Activated CD8-positive, alpha-beta memory T cell treated with anti-CD3 and anti-CD28 coated beads, Interleukin-2, amount 50 U/mL, for 24 hours (primary cell): Measurements from ENCODE around the gene ADPRHL1.
"Not testable (repeated sequence)": the region's sequence is repeated elsewhere in the genome, so short reads cannot be mapped to it uniquely, and the experiment has no call there.

Source experiments
- DNase-seq: peaks from one replicate; pipeline ENCODE4 v3.0.0-alpha.2; 2020; ENCODE audit errors: extremely low read depth

Gene ADPRHL1

DNA sequence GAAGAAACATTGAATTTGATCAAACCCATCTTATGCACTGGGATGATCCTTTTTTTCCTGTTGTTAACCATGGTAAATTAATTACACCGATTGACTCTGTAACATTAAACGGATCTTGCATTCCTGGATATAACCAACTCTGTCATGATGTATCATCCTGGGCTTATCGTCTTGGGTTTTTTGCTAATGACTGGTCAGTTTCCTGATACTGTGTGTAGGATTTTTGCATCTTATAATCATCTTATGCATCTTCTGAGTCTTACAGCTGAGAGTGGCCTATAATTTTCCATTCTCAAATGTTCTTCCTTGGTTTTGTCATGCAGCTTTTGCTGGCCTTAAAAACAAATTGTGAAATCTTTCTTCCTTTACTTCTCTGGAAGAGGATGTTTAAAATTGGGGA, 24.4 kb upstream of the ADPRHL1 start:
- DNase-seq, result no peak

DNA sequence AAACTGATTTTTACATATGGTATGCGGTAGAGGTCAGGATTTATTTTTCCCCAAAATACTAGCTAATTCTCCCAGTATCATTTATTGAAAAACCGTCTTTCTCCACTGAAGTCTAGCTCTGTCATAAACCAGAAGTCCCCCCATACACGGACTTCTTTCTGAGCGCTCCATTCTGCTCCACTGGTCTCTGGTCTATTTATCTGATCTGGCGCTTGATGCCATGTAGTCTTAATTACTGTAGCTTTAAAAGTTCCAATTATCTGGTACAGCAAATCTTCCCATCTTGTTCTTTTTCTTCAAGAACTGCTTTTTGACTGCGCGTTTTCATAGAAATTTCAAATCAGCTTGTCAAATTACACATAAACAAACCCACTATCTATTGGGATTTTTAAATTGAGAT, 23.5 kb upstream of the ADPRHL1 start:
- DNase-seq, result no peak

DNA sequence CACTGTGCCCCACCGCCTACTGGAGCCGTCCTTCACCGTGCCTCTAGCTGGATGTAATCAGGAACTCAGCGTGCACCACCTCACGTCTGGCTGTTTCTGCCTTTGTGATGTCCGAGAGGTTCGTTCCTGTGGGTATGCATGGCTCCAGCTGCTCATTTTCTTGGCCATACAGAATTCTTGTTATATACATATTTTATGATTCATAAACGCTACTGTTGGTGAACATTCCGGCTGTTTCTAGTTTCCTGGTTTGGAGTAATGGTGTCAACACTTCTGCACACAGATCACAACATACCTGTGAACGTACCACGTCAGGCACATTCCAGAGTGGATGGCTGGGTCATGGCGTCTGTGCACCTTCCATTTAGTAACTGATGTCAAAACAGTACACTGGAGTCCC, 22.6 kb upstream of the ADPRHL1 start:
- no peak for DNase-seq

GRCh38 chr13:113475280-113475679, 22.0 kb upstream of the ADPRHL1 start:
- no peak for DNase-seq

GRCh38 chr13:113474179-113474578, 20.9 kb upstream of the ADPRHL1 start:
- DNase-seq, result no peak

GRCh38 chr13:113472355-113473025, 19.2 kb upstream of the ADPRHL1 start:
- no peak for DNase-seq

- DNase-seq, result no peak
Observed at GRCh38 chr13:113471844-113472243, 18.6 kb upstream of the ADPRHL1 start.

GRCh38 chr13:113470635-113471163, 17.4 kb upstream of the ADPRHL1 start:
- not testable (repeated sequence) for DNase-seq

GRCh38 chr13:113470073-113470472, 16.8 kb upstream of the ADPRHL1 start:
- no peak for DNase-seq

DNA sequence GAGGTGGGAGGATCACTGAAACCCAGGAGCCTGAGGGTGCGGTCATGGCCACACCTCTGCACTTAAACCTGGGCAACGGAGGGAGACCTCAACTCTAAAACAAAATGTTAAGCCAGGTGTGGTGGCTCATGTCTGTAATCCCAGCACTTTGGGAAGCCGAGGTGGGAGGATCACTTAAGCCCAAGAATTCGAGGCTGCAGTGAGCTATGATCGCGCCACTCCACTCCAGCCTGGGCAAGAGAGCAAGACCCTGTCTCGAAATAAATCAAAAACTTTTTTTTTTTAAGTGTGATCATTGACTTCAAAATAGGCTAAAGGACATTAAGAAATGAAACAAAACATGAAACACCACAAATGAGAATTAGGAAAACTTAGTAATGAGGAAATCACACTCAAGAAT, 16.3 kb upstream of the ADPRHL1 start:
- DNase-seq, result no peak

GRCh38 chr13:113468472-113469201, 15.3 kb upstream of the ADPRHL1 start:
- DNase-seq, result no peak

DNA sequence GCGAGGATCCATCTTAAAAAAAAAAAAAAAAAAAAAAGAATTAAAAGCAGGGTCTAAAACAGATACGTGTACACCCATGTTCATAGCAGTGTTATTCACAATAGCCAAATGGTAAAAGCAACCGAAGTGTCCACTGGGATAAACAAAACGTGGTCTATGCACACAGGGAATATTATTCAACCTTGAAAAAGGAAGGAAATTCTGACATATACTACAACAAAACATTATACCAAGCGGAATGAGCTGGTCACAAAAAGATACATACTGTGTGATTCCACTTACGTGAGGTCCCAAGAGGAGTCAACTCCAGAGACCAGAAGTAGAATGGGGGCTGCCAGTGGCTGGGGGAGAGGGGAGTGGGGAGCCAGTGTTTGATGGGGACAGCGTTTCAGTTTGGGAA, 14.7 kb upstream of the ADPRHL1 start:
- DNase-seq, result no peak

GRCh38 chr13:113466383-113466782, 13.1 kb upstream of the ADPRHL1 start:
- DNase-seq, result no peak

DNA sequence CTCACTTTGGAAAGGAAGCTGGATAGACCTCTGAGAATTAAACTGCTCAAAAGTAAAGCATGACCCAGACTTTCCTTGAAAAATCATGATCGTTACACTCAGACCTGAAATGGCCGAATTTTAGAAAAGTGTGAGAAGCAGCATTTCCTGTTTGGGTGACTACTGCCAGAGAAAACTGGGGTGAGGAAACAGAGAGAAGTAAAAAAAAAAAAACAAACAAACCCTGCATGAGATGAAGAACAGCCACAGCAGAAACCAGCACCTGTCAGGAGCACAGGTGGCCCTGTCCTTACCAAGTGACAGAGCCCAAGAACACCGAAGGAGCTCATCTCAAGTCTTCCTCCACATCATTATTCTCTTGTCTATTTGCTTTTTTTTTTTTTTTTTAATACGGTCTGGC, 12.0 kb upstream of the ADPRHL1 start:
- no peak for DNase-seq

DNA sequence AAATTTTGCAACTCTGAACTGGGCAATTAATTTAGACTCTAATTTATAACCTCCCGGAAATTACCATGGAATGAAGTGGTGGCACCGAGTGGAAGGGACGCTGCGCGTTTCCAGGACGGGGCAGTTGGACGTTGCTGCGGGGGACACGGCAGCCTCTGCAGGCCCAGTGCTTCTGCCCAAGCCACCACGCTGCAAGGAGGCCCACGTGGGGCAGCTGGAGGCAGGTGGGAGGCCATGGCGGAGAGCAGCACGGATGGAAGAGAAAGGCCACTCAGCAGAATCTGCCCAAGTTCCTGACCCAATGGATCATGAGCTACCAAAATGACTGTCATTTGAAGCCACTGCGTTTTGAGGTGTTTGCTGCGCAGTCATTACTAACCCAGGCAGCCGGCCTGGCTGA, 11.2 kb upstream of the ADPRHL1 start:
- no peak for DNase-seq

DNA sequence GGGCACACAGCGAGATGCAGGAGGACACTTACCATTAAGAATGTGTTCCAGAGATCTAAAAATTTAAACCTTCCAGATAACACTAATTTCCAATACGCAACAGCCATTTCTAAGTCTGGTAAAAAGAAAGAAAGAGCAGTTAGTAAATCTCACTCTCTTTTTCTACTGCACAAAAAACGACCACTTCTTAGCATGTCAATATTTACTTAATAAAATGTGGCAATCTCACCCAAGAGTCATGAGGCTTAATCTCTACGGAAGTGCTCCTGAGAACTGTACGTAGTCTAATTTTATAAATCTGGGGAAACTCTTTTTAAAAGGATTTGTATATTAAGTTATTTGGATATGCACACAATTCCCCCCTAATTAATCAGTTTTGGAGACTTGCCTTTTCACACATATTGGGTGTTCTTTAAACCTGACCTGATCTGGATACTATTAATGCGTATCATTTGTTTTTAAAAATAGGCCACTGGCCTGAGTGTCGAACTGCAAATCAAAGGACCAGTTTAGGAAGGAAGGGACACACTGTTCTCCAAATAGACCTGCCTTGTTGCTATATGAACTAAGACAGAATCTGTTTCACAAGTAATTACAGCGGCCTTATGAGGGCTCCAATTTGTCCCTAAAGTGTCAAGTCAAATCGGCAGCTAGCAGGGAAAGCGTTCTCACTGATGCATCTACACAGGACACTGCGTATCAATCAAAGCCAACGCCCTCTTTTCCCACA, 7.9 kb upstream of the ADPRHL1 start:
- DNase-seq, result no peak

DNA sequence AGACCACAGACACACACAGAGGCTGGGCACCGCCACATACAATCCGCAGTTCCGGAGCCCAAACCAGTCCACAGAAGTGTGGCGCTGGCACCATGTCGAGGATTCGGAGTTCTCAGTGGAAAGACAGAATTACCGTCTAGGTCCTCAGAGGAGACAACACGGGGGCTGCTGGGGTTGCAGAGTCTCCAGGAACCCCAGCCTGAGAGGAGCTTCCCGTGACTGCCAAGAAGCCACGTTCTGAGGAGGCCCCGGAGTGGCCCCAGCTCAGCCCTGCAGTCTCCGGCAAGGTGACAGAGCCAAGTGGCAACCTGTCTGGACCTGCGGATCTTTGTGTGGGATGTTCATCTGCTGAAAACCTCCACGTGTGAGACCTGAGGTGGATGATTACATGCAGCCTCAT, 7.3 kb upstream of the ADPRHL1 start:
- no peak for DNase-seq

GRCh38 chr13:113460064-113460555, 6.8 kb upstream of the ADPRHL1 start:
- no peak for DNase-seq

DNA sequence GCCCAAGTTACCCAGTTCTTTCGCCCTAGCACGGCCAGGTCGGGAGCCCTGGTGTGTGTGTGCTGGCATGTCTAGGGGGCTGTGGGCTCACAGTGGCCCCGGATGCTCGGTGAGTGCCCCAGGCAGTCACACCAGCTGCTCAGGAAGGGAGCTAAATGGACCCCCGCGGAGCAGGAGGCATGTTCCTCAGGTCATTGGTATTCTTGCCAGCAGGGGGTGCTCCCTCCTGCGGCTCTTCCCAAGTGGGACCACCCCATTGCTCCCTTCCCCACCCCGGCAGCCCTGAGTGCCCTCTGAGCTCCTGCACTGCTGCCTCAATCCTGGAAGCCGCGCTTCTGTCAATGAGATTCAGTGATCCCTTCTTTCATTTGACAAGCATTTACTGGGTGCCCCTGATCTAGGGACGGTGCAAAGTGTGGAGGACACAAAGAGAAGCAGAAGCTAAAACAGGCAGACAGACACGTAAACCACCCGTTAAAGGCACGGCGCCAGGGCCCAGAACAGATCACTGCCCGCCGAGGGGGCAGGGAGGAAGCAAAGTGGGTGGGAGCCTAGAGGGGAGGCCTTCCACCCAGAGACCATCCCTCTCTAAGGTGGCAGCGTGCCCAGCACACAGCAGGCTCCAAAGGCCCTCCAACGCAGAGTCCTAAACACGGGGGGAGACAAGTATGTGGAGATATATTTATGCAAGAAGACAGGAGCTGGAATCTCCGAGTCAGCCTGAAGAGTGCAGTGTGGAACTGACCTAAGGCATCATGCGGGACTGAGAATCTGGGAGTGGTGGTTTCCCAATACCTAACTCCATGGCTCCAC, 5.2 kb upstream of the ADPRHL1 start:
- DNase-seq, result no peak

DNA sequence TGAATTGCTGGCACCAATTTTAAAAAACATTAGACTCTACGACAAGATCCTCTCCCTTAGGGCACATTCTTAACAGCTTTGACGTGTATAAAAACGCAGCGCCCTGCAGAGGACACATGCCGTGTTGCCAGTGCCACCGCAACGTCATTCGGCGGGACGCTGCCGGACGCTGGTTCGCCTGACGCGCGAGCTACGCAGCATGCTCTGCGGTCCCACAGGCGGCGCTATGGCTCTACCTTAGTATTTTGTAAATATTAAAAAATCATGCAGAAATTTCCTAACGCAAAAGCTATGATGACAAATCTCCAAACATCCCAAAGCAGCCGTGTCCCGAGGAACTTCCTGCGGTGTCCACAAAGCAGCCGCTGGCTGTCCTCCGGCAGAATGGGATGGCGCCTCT, 4.2 kb upstream of the ADPRHL1 start:
- DNase-seq, result no peak

GRCh38 chr13:113456116-113456702, 2.9 kb upstream of the ADPRHL1 start:
- DNase-seq, result no peak
